Naive thymus-derived CD4-positive, alpha-beta T cell (primary cell): ENCODE results near the gene SFXN1. TPM values are rescaled to one million over a fixed set of nuclear protein-coding genes. Genes with fewer than 3 reads are reported as not detected.

Experiments used
- ATAC-seq: fragments of 150-1000 bp; cut with Tn5 transposase; 2 replicates; pipeline ENCODE4 v1.10.0; 2021; ENCODE audit warnings: mild to moderate bottlenecking, moderate library complexity
- CTCF ChIA-PET: fragments of 350-600 bp; sonication (Branson Sonifier 250); formaldehyde crosslinking; loops from one replicate; lab custom pipeline; 2021; ENCODE audit warnings: antibody characterized with exemption; lab: Charles Lee
- POLR2A ChIA-PET: fragments of 350-600 bp; sonication (Branson Sonifier 250); formaldehyde crosslinking; loops from one replicate; lab custom pipeline; 2021; ENCODE audit warnings: antibody characterized with exemption, inconsistent platforms; lab: Charles Lee
- DNase-seq, 9 donors: peaks; one replicate each; pipeline versions ENCODE4 v3.0.0 to v3.0.0-alpha.2; 2020 to 2022; ENCODE audit warnings: mixed read lengths in 1 of 9
- H3K27ac ChIP-seq: one replicate; pipeline ENCODE4 v1.7.0; 2013; ENCODE audit warnings: mild to moderate bottlenecking, low read depth, low read length, moderate library complexity
- H3K27me3 ChIP-seq, 2 donors: one replicate each; pipeline ENCODE4 v1.7.0; 2013; ENCODE audit warnings: low read length in 2 of 2, mild to moderate bottlenecking in 2 of 2, moderate library complexity in 2 of 2; ENCODE audit not compliant: control insufficient read depth in 2 of 2, insufficient read depth in 2 of 2
- H3K36me3 ChIP-seq, 3 experiments: 1 replicate in 2 of 3; 2 replicates in 1 of 3; pipeline ENCODE4 v1.7.0; 2013; ENCODE audit warnings: low read length in 3 of 3, mild to moderate bottlenecking in 3 of 3, moderate library complexity in 1 of 3; ENCODE audit not compliant: insufficient read depth in 3 of 3, control insufficient read depth in 2 of 3
- H3K4me1 ChIP-seq, 2 donors: one replicate each; pipeline ENCODE4 v1.7.0; 2013; ENCODE audit warnings: low read length in 2 of 2, mild to moderate bottlenecking in 2 of 2, moderate library complexity in 1 of 2; ENCODE audit not compliant: control insufficient read depth in 2 of 2, insufficient read depth in 2 of 2
- H3K4me3 ChIP-seq: 2 replicates; pipeline ENCODE4 v1.7.0; 2013; ENCODE audit warnings: mild to moderate bottlenecking, low read length
- H3K9me3 ChIP-seq, 3 experiments: 1 replicate in 2 of 3; 2 replicates in 1 of 3; pipeline ENCODE4 v1.7.0; 2013; ENCODE audit warnings: low read length in 3 of 3; ENCODE audit not compliant: control insufficient read depth in 2 of 3
- H3K27ac Mint-ChIP-seq, 9 donors: one replicate each; pipeline ENCODE4 v1.8.0; 2020 to 2022; ENCODE audit warnings: mixed read lengths in 9 of 9, mild to moderate bottlenecking in 8 of 9, moderate library complexity in 5 of 9, inconsistent platforms in 2 of 9
- H3K27me3 Mint-ChIP-seq, 5 donors: one replicate each; pipeline ENCODE4 v1.8.0; 2021 to 2022; ENCODE audit warnings: mixed read lengths in 5 of 5, mild to moderate bottlenecking in 1 of 5
- H3K36me3 Mint-ChIP-seq, 5 donors: one replicate each; pipeline ENCODE4 v1.8.0; 2020 to 2022; ENCODE audit warnings: mixed read lengths in 5 of 5, mild to moderate bottlenecking in 3 of 5, inconsistent platforms in 1 of 5
- H3K4me1 Mint-ChIP-seq, 7 donors: one replicate each; pipeline ENCODE4 v1.8.0; 2020 to 2022; ENCODE audit warnings: mixed read lengths in 7 of 7, mild to moderate bottlenecking in 3 of 7, inconsistent platforms in 1 of 7
- H3K4me3 Mint-ChIP-seq, 10 donors: one replicate each; pipeline ENCODE4 v1.8.0; 2020 to 2022; ENCODE audit warnings: mild to moderate bottlenecking in 10 of 10, mixed read lengths in 10 of 10, moderate library complexity in 6 of 10, inconsistent platforms in 2 of 10
- H3K9me3 Mint-ChIP-seq, 11 donors: one replicate each; pipeline ENCODE4 v1.8.0; 2020 to 2022; ENCODE audit warnings: mixed read lengths in 11 of 11, mild to moderate bottlenecking in 4 of 11, inconsistent platforms in 1 of 11, moderate library complexity in 1 of 11
- intact Hi-C, 2 donors: fragments of 100-400 bp; cut with micrococcal nuclease; formaldehyde crosslinking; loops; one replicate each; pipeline ENCODE4 v1.15.1; 2023
- polyA plus RNA-seq, 2 donors: library from polyadenylated mRNA; unstranded; fragments of 300-500 nt; fragmentation: Illumina TruSeq; gene quantifications; one replicate each; pipeline ENCODE4 v1.2.3, GENCODE V29; 2021
- total RNA-seq, 6 experiments: library from RNA in 5 of 6; stranded (reverse) in 5 of 6; gene quantifications; 1 replicate in 5 of 6; 2 replicates in 1 of 6; pipeline ENCODE4 v1.2.3 and lab custom pipeline; 2021 to 2026

Gene SFXN1
- total and polyA plus RNA-seq, 7 experiments from 2014 or later: 40.2 to 177 (median 88.8) TPM

- peak overlapping the region in 1 of 9 donors; percentile 54 for H3K27ac Mint-ChIP-seq
- H3K27me3 ChIP-seq: no peaks in the 10 kb centered on the region
- H3K4me3 Mint-ChIP-seq: no peak overlapping the region
- no peak for ATAC-seq
- no peaks in the 10 kb centered on the region for H3K36me3 Mint-ChIP-seq
- no peaks in the 10 kb centered on the region for H3K9me3 Mint-ChIP-seq
- CTCF ChIA-PET: interaction anchor here (0.6 to 2.2 kb wide), 5 partner anchors 12 to 391 kb away, joined by 3 to 10 read pairs (median 6); partner anchors contain the start of gene SFXN1
- intact Hi-C loops: loop anchor here (1.0 to 5.0 kb wide), 3 partner anchors 15 to 511 kb away; partner anchors contain the start of gene SFXN1 (in 2 of the 2)
- peaks cover 0 to 6% (median 0%) of the 10 kb centered on the region in 5 donors for H3K27me3 Mint-ChIP-seq
- H3K4me3 ChIP-seq: no peak overlapping the region
- peaks cover 0 to 8% of the 10 kb centered on the region in 2 donors for H3K4me1 ChIP-seq
- H3K9me3 ChIP-seq: no peaks in the 10 kb centered on the region
- no peak for DNase-seq
- POLR2A ChIA-PET: interaction anchor here (2.6 kb wide), 1 partner anchor 15 kb away, joined by 7 read pairs; the partner anchor contains the start of gene SFXN1
- H3K36me3 ChIP-seq: no peaks in the 10 kb centered on the region
- no peak overlapping the region for H3K27ac ChIP-seq
- H3K4me1 Mint-ChIP-seq: peaks cover 5 to 24% (median 15%) of the 10 kb centered on the region in 7 donors
Observed at GRCh38 chr5:175463641-175464040, 14.7 kb upstream of the SFXN1 start.

- Mint-ChIP-seq H3K27ac (peak overlapping the region in 7 of 9 donors; percentile 4 to 82 (median 19)), H3K27me3 (peaks cover 0 to 3% (median 0%) of the 10 kb centered on the region in 5 donors), H3K9me3 (no peaks in the 10 kb centered on the region), H3K4me1 (peaks cover 5 to 24% (median 15%) of the 10 kb centered on the region in 7 donors), H3K4me3 (peak overlapping the region in 9 of 10 donors; percentile 2 to 77 (median 42)), H3K36me3 (no peaks in the 10 kb centered on the region)
- ChIA-PET POLR2A (interaction anchor here (0.5 to 2.6 kb wide), 5 partner anchors 12 to 275 kb away, joined by 3 to 9 read pairs (median 5); partner anchors contain the start of gene SFXN1), CTCF (interaction anchor here (0.6 to 2.2 kb wide), 11 partner anchors 11 to 1076 kb away, joined by 3 to 13 read pairs (median 4); partner anchors contain the start of gene SFXN1)
- no peaks in the 10 kb centered on the region for H3K36me3 ChIP-seq
- no peak overlapping the region for H3K27ac ChIP-seq
- peak; percentile 93 for ATAC-seq
- no peaks in the 10 kb centered on the region for H3K27me3 ChIP-seq
- DNase-seq: peak; percentile 28 to 66 (median 61)
- H3K9me3 ChIP-seq: no peaks in the 10 kb centered on the region
- no peak overlapping the region for H3K4me3 ChIP-seq
- peaks cover 0 to 8% of the 10 kb centered on the region in 2 donors for H3K4me1 ChIP-seq
- intact Hi-C loops: loop anchor here (1.0 to 5.0 kb wide), 3 partner anchors 14 to 512 kb away; partner anchors contain the start of gene SFXN1 (in 2 of the 2)
Observed at GRCh38 chr5:175464074-175464941, 14.1 kb upstream of the SFXN1 start.

DNA sequence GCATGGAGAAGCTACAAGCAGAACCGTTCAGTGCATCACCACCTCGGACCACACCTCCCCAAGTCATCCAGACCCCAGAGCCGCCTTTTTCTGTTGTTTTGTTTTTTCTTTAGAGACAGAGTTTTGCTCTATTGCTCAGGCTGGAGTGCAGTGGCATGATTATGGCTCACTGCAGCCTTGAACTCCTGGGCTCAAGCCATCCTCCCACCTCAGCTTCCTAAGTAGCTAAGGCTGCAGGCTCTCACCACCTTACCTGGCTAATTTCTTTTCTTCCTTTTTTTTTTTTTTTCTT, 13.5 kb upstream of the SFXN1 start:
- H3K4me3 Mint-ChIP-seq: peak overlapping the region in 8 of 10 donors; percentile 2 to 77 (median 42)

GRCh38 chr5:175465282-175465681, 13.1 kb upstream of the SFXN1 start:
- Mint-ChIP-seq H3K9me3 (no peaks in the 10 kb centered on the region), H3K36me3 (no peaks in the 10 kb centered on the region), H3K27me3 (peaks cover 0 to under 1% (median 0%) of the 10 kb centered on the region in 5 donors), H3K4me3 (no peak overlapping the region), H3K4me1 (peaks cover 5 to 24% (median 11%) of the 10 kb centered on the region in 7 donors), H3K27ac (peak overlapping the region in 1 of 9 donors; percentile 19)
- Histone ChIP-seq H3K27ac (no peak overlapping the region), H3K4me3 (no peak overlapping the region), H3K36me3 (no peaks in the 10 kb centered on the region), H3K27me3 (no peaks in the 10 kb centered on the region), H3K4me1 (peaks cover 0 to 8% of the 10 kb centered on the region in 2 donors), H3K9me3 (no peaks in the 10 kb centered on the region)
- ChIA-PET POLR2A (interaction anchor here (1.2 to 2.6 kb wide), 4 partner anchors 11 to 56 kb away, joined by 3 to 9 read pairs (median 6); partner anchors contain the start of gene SFXN1), CTCF (interaction anchor here (0.6 to 2.2 kb wide), 8 partner anchors 11 to 236 kb away, joined by 3 to 13 read pairs (median 6); partner anchors contain the start of gene SFXN1)
- intact Hi-C loops: no loop called here
- DNase-seq: no peak
- no peak for ATAC-seq

More for the DNA sequence above, 13.5 kb upstream of the SFXN1 start:
- H3K27me3 ChIP-seq: no peaks in the 10 kb centered on the region
- H3K36me3 Mint-ChIP-seq: no peaks in the 10 kb centered on the region
- H3K9me3 ChIP-seq: no peaks in the 10 kb centered on the region
- DNase-seq: no peak
- no peak overlapping the region for H3K4me3 ChIP-seq
- ChIA-PET CTCF (interaction anchor here (0.6 to 2.2 kb wide), 9 partner anchors 11 to 1075 kb away, joined by 3 to 13 read pairs (median 5); partner anchors contain the start of gene SFXN1), POLR2A (interaction anchor here (0.5 to 2.6 kb wide), 5 partner anchors 11 to 275 kb away, joined by 3 to 9 read pairs (median 5); partner anchors contain the start of gene SFXN1)
- H3K27ac ChIP-seq: no peak overlapping the region
- H3K4me1 ChIP-seq: peaks cover 0 to 8% of the 10 kb centered on the region in 2 donors
- intact Hi-C loops: loop anchor here (1.0 to 5.0 kb wide), 3 partner anchors 13 to 513 kb away; partner anchors contain the start of gene SFXN1 (in 2 of the 2)
- peak overlapping the region in 7 of 9 donors; percentile 4 to 82 (median 19) for H3K27ac Mint-ChIP-seq
- peaks cover 5 to 24% (median 14%) of the 10 kb centered on the region in 7 donors for H3K4me1 Mint-ChIP-seq
- H3K9me3 Mint-ChIP-seq: no peaks in the 10 kb centered on the region
- no peaks in the 10 kb centered on the region for H3K36me3 ChIP-seq
- ATAC-seq: peak; percentile 19
- peaks cover 0 to under 1% (median 0%) of the 10 kb centered on the region in 5 donors for H3K27me3 Mint-ChIP-seq

GRCh38 chr5:175466700-175467318, 11.6 kb upstream of the SFXN1 start:
- H3K27ac Mint-ChIP-seq: peak overlapping the region in 1 of 9 donors; percentile 15
- no peak overlapping the region for H3K27ac ChIP-seq
- peaks cover 0 to 3% (median 0%) of the 10 kb centered on the region in 5 donors for H3K27me3 Mint-ChIP-seq
- intact Hi-C loops: no loop called here
- H3K4me3 ChIP-seq: no peak overlapping the region
- DNase-seq: no peak
- H3K36me3 Mint-ChIP-seq: no peaks in the 10 kb centered on the region
- H3K4me1 ChIP-seq: peaks cover 0 to 8% of the 10 kb centered on the region in 2 donors
- H3K27me3 ChIP-seq: no peaks in the 10 kb centered on the region
- no peaks in the 10 kb centered on the region for H3K36me3 ChIP-seq
- ATAC-seq: no peak
- peaks cover 5 to 24% (median 13%) of the 10 kb centered on the region in 7 donors for H3K4me1 Mint-ChIP-seq
- no peak overlapping the region for H3K4me3 Mint-ChIP-seq
- POLR2A ChIA-PET: interaction anchor here (1.2 kb wide), 1 partner anchor 11 kb away, joined by 3 read pairs; the partner anchor contains the start of gene SFXN1
- no peaks in the 10 kb centered on the region for H3K9me3 ChIP-seq
- CTCF ChIA-PET: interaction anchor here (0.9 to 1.8 kb wide), 2 partner anchors 10 to 518 kb away, joined by 4 to 6 read pairs; no protein-coding TSS in a partner anchor
- no peaks in the 10 kb centered on the region for H3K9me3 Mint-ChIP-seq
